Stimulated activated CD4-positive, alpha-beta T cell treated with anti-CD3 and anti-CD28 coated beads, Interleukin-1b, Interleukin-23, amount 100 ng/mL, for 1 hour (primary cell): ENCODE measurements around the gene HHATL.

Source experiments
- DNase-seq, 2 donors: peaks; one replicate each; pipeline ENCODE4 v3.0.0-alpha.2; 2020; ENCODE audit warnings: low read depth in 2 of 2

The HHATL gene

GRCh38 chr3:42702066-42702951 lies at the start of gene HHATL:
TSS of gene HHATL (minus strand) at chr3:42702798. CDS start at chr3:42700826, 1,972 bp downstream.
- no peak for DNase-seq

GRCh38 chr3:42751609-42752008 lies 49.0 kb upstream of the HHATL start:
- no peak for DNase-seq

- no peak for DNase-seq
These were observed 48.2 kb upstream of the HHATL start for GRCh38 chr3:42750834-42751233.

GRCh38 chr3:42749753-42750231 lies 47.2 kb upstream of the HHATL start:
- DNase-seq, result no peak

GRCh38 chr3:42749025-42749752 lies 46.6 kb upstream of the HHATL start:
- no peak for DNase-seq

- DNase-seq, result no peak
These were observed 45.0 kb upstream of the HHATL start for GRCh38 chr3:42747581-42747980.

GRCh38 chr3:42746455-42747450 lies 44.2 kb upstream of the HHATL start:
- no peak for DNase-seq

GRCh38 chr3:42745776-42746454 lies 43.3 kb upstream of the HHATL start:
- no peak for DNase-seq

- DNase-seq, result no peak
These were observed 42.7 kb upstream of the HHATL start for GRCh38 chr3:42745291-42745745.

- DNase-seq, result no peak
These were observed 40.8 kb upstream of the HHATL start for GRCh38 chr3:42743204-42743995.

- DNase-seq, result no peak
These were observed 40.1 kb upstream of the HHATL start for GRCh38 chr3:42742688-42743087.

GRCh38 chr3:42742259-42742658 lies 39.7 kb upstream of the HHATL start:
- no peak for DNase-seq

GRCh38 chr3:42741796-42742195 lies 39.2 kb upstream of the HHATL start:
- DNase-seq, result no peak

- no peak for DNase-seq
These were observed 37.0 kb upstream of the HHATL start for GRCh38 chr3:42739401-42740158.

GRCh38 chr3:42736531-42736930 lies 33.9 kb upstream of the HHATL start:
- DNase-seq, result no peak

GRCh38 chr3:42736081-42736480 lies 33.5 kb upstream of the HHATL start:
- DNase-seq, result no peak

- DNase-seq, result no peak
These were observed 33.0 kb upstream of the HHATL start for GRCh38 chr3:42735615-42736014.

- no peak for DNase-seq
These were observed 32.4 kb upstream of the HHATL start for GRCh38 chr3:42735019-42735418.

GRCh38 chr3:42734263-42734860 lies 31.8 kb upstream of the HHATL start:
- DNase-seq, result no peak
